Fibroblast of mammary gland (primary cell): ENCODE measurements around the gene DNM3.

Experiments used
- DNase-seq: peaks from one replicate; pipeline ENCODE4 v3.0.0-alpha.2; 2010; ENCODE audit warnings: low read depth
- H3K4me3 ChIP-seq: 2 replicates; pipeline ENCODE4 v1.5.1; 2011; ENCODE audit warnings: low read depth, mild to moderate bottlenecking, low read length, moderate library complexity; ENCODE audit not compliant: control insufficient read depth
- CTCF ChIP-seq: conservative IDR thresholded peaks from 2 replicates; pipeline ENCODE4 v1.5.1; 2011; ENCODE audit warnings: low read depth, low read length, inconsistent platforms; ENCODE audit not compliant: control insufficient read depth, insufficient read depth

The DNM3 gene

GRCh38 chr1:172386046-172386445, 544.7 kb downstream of the DNM3 start:
- TF ChIP-seq CTCF: no peak
- DNase-seq: no peak
- H3K4me3 ChIP-seq: no peak overlapping the region

GRCh38 chr1:172388490-172388889, 547.2 kb downstream of the DNM3 start:
- TF ChIP-seq CTCF: no peak
- H3K4me3 ChIP-seq: no peak overlapping the region
- DNase-seq: no peak

- DNase-seq: no peak
- TF ChIP-seq CTCF: no peak
- no peak overlapping the region for H3K4me3 ChIP-seq
These were observed 549.0 kb downstream of the DNM3 start for GRCh38 chr1:172390301-172390682.

GRCh38 chr1:172390683-172391551, 549.6 kb downstream of the DNM3 start:
- H3K4me3 ChIP-seq: no peak overlapping the region
- DNase-seq: peak; percentile 50
- TF ChIP-seq CTCF: no peak

- no peak overlapping the region for H3K4me3 ChIP-seq
- no peak for DNase-seq
- TF ChIP-seq CTCF: no peak
These were observed 550.7 kb downstream of the DNM3 start for GRCh38 chr1:172391976-172392375.

- no peak for DNase-seq
- no peak overlapping the region for H3K4me3 ChIP-seq
- no peak for TF ChIP-seq CTCF
These were observed 552.1 kb downstream of the DNM3 start for GRCh38 chr1:172393354-172393753.

- no peak overlapping the region for H3K4me3 ChIP-seq
- DNase-seq: no peak
These were observed 552.9 kb downstream of the DNM3 start for GRCh38 chr1:172394141-172394751.

More at GRCh38 chr1:172394141-172394751, 552.9 kb downstream of the DNM3 start:
- TF ChIP-seq CTCF: no peak
